Ovary (tissue), 9 donors: ENCODE data around the gene CYP46A1. TPM values are rescaled to one million over a fixed set of nuclear protein-coding genes. Genes with fewer than 3 reads are reported as not detected.

Experiments used
- DNase-seq, 5 donors: peaks; one replicate each; pipeline ENCODE4 v3.0.0-alpha.2; 2019 to 2020
- H3K27ac ChIP-seq, 2 donors: fragments of 200-600 bp; one replicate each; pipeline versions ENCODE4 v1.5.1 to v1.8.0; 2019 to 2022
- H3K27me3 ChIP-seq: fragments of 200-600 bp; one replicate; pipeline ENCODE4 v1.8.0; 2022
- H3K36me3 ChIP-seq: fragments of 200-600 bp; sonication (generic); one replicate; pipeline ENCODE4 v1.5.1; 2019
- H3K4me1 ChIP-seq: one replicate; pipeline ENCODE4 v1.8.1; 2013; ENCODE audit warnings: mild to moderate bottlenecking, moderate library complexity; ENCODE audit not compliant: insufficient read depth
- H3K4me3 ChIP-seq: fragments of 200-600 bp; sonication (generic); one replicate; pipeline ENCODE4 v1.5.1; 2017
- H3K9me3 ChIP-seq, 2 donors: fragments of 200-600 bp in 1 of 2; sonication (generic) in 1 of 2; one replicate each; pipeline versions ENCODE4 v1.5.1 to v1.8.1; 2013 to 2019; ENCODE audit warnings: mild to moderate bottlenecking in 1 of 2, moderate library complexity in 1 of 2
- EP300 ChIP-seq: sonication (generic); formaldehyde crosslinking; IDR thresholded peaks from one replicate; pipeline ENCODE4 v1.6.1; 2017; ENCODE audit warnings: antibody characterized with exemption
- POLR2A ChIP-seq: fragments of 450-650 bp; IDR thresholded peaks from one replicate; pipeline ENCODE4 v1.6.1; 2017; ENCODE audit warnings: antibody characterized with exemption, mild to moderate bottlenecking, moderate library complexity
- WGBS, 3 donors: extraction: QIAGEN DNeasy Blood & Tissue Kit in 1 of 3; methylation state at CpG; one replicate each; pipeline versions ENCODE4 v1.1.5 to v1.1.7; 2013 to 2017; 5-methylcytosine and 5-hydroxymethylcytosine counted together
- intact Hi-C, 4 donors: fragments of 100-400 bp; cut with DNase I; formaldehyde crosslinking; loops; one replicate each; pipeline versions ENCODE4 v1.11.0 to v1.15.1; 2022 to 2023
- polyA plus RNA-seq, 2 donors: library from polyadenylated mRNA; stranded (reverse); fragments of 200-250 nt in 1 of 2; fragments of 350-450 nt in 1 of 2; fragmentation: Illumina TruSeq in 1 of 2; extraction: RNeasy Lipid Tissue Mini Kit (QIAGEN cat#74804) in 1 of 2; gene quantifications; one replicate each; pipeline ENCODE4 v1.2.3, GENCODE V29; 2013 to 2014
- total RNA-seq, 7 donors: library from RNA; depleted of rRNA in 2 of 7; stranded (reverse); fragments of >200 nt in 2 of 7; fragmentation: NEBNext Ultra II Directional in 3 of 7; extraction: Animal tissue kit (Norgen Biotek cat#: 25700) in 3 of 7; gene quantifications; one replicate each; pipeline versions ENCODE4 v1.1.0 to v1.2.4, GENCODE V29; 2016 to 2023
- TF ChIP-seq, protein P1 (sequence below), 3 donors: fragments of 450-650 bp in 2 of 3; fragments of 200-600 bp in 1 of 3; IDR thresholded peaks; one replicate each; pipeline versions ENCODE4 v1.5.1 to v1.8.0; 2016 to 2022; ENCODE audit warnings: antibody characterized with exemption in 3 of 3, mild to moderate bottlenecking in 1 of 3
- donor health status: DM: no; HTN: no; CAD: no; lungs with moderate emphysema.
- donor health status: DM: no; HTN: no; CAD: no.
- donor health status: Bipolar disorder and iron deficiency.
- donor health status: DM: yes; HTN: yes; CAD: no.
- donor health status: DM: no; HTN: no; CAD: no.
- donor health status: DM: yes; HTN: yes; CAD: no.

CYP46A1 gene
- total and polyA plus RNA-seq, 9 donors, result 0.48 to 4.9 (median 1.7) TPM

DNA sequence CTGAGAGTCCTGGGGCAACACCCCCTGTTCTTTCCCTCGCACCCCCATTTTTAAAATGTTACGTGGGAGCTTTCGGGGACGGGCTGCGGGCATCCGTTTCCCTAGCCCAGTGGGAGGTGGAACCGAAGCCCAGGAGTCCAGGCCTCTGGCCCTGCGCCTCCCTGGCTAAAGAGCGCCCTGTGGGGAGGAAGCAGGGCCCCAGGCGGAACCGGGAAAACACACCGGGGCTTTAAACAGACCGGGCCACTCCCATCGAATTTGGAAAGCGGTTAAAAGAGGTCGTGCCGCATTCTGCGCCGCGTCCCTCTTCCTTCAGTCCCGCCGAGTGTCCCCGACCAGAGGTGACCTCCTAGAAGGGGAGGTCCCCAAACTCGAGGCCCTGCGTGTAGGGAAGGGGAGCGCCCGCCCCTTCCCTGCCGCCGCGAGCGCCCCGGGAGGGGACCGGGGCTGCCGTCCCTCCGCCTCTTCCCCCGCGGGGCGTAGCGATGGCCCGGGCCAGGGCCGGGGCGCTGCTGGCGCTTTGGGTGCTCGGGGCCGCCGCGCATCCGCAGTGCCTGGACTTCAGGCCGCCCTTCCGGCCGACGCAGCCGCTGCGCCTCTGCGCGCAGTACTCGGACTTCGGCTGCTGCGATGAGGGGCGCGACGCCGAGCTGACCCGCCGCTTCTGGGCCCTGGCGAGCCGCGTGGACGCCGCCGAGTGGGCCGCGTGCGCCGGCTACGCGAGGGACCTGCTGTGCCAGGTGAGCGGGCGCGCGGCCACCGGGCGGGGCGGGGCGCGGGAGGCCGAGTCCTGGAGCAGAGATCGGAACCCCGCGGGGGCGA lies 39.2 kb upstream of the CYP46A1 start, which contains the start of gene HHIPL1:
HHIPL1 (plus strand) TSS at position 407 of the 822 bp plus-strand sequence; CDS start at position 486, 79 bp downstream.
- peak within 1 kb of the TSS; percentile 39 for H3K4me3 ChIP-seq
- TF ChIP-seq POLR2A (no peak), EP300 (no peak)
- TF ChIP-seq, protein P1, sequence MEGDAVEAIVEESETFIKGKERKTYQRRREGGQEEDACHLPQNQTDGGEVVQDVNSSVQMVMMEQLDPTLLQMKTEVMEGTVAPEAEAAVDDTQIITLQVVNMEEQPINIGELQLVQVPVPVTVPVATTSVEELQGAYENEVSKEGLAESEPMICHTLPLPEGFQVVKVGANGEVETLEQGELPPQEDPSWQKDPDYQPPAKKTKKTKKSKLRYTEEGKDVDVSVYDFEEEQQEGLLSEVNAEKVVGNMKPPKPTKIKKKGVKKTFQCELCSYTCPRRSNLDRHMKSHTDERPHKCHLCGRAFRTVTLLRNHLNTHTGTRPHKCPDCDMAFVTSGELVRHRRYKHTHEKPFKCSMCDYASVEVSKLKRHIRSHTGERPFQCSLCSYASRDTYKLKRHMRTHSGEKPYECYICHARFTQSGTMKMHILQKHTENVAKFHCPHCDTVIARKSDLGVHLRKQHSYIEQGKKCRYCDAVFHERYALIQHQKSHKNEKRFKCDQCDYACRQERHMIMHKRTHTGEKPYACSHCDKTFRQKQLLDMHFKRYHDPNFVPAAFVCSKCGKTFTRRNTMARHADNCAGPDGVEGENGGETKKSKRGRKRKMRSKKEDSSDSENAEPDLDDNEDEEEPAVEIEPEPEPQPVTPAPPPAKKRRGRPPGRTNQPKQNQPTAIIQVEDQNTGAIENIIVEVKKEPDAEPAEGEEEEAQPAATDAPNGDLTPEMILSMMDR (IDR thresholded peaks at IDR 0.05), result no peak
- no peaks in the 10 kb centered on the region for H3K27me3 ChIP-seq
- H3K27ac ChIP-seq, result no peak within 1 kb of the TSS
- peak in 3 of 5 donors; percentile 48 to 67 (median 64) for DNase-seq
- 9 to 22% (median 12%) methylated on average over 32 to 91 of the region's 91 CpGs for WGBS, 3 donors
- intact Hi-C loops, result no loop called here
- H3K9me3 ChIP-seq, result no peaks in the 10 kb centered on the region
- peaks cover 7% of the 10 kb centered on the region for H3K4me1 ChIP-seq
- no peaks in the 10 kb centered on the region for H3K36me3 ChIP-seq

DNA sequence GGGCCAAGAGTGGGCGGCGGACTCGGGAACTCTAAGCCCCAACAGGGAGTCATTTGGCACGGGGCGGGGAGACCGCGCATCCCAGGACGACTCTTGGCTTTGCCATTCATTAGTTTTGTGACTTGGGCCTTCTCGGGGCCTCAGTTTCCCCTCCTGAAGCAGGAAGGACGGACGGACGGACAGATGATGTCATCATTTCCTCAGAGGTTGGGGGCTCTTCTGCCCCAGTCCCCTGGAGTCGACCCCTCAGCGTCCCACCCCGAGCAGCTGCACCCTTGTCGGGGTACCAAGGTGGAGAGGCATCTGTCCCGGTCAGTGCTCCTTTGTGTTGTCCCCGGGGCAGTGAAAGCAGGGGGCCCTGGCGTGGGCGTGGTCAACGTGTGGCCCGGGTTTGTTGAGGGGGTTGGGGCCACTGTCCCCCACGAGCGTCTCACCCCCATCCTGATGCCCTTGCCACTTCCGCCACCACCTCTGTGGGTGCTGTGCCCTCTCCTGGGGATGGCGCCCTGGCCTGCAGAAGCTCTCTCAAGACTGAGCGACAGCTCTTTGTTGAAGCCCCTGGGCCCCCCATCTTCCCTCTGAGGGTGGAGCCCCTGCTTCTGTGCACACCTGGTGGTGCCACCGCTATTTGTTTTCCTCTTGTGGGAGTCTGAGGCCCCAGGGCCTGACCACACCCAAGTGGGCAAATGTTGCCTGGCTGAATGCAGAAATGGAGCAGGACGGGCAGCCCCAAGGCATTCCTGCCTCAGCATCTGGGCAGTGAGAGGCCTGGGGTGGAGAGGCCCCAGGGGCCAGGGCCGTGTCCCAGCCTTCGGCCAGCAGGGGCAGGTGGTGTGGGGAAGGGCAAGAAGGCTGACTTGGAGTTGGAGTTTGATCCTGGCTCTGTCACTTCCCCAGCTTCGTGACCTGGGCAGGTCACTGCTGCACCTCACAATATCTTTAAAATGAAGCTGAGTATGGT lies 38.3 kb upstream of the CYP46A1 start:
- TF ChIP-seq POLR2A, result no peak
- TF ChIP-seq, protein P1 (IDR thresholded peaks at IDR 0.05), result no peak
- TF ChIP-seq EP300, result no peak
- H3K4me3 ChIP-seq, result peak overlapping the region; percentile 39
- no peak overlapping the region for H3K27ac ChIP-seq
- H3K4me1 ChIP-seq, result peaks cover 7% of the 10 kb centered on the region
- H3K27me3 ChIP-seq, result no peaks in the 10 kb centered on the region
- DNase-seq, result no peak
- 48 to 60% (median 53%) methylated on average over 30 to 32 of the region's 32 CpGs for WGBS, 3 donors
- H3K9me3 ChIP-seq, result no peaks in the 10 kb centered on the region
- intact Hi-C loops, result no loop called here
- no peaks in the 10 kb centered on the region for H3K36me3 ChIP-seq

DNA sequence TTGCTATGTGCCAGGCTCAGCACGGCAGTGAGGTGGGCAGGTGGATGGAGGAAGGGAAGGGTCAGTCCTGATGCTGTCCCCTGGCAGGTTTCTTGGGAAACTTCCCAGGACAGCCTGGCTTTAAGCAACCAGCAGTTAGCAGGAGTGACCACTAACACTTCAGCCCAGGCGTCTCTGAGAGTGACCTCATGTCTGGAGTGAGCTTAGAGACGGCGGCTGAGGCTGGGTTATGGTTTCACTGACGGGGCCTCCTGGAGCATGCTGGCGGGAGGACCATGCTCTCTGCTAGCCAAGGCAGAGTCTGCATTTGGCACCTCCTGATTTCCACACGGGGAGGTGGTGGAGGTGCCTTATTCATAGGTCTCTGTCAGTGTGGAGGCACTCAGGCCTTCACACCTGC lies 36.7 kb upstream of the CYP46A1 start:
- Histone ChIP-seq H3K27ac (no peak overlapping the region), H3K4me1 (peaks cover 7% of the 10 kb centered on the region), H3K4me3 (no peak overlapping the region), H3K9me3 (no peaks in the 10 kb centered on the region), H3K36me3 (no peaks in the 10 kb centered on the region), H3K27me3 (no peaks in the 10 kb centered on the region)
- intact Hi-C loops, result no loop called here
- DNase-seq, result no peak
- 79 to 87% (median 87%) methylated on average over 7 of the region's 7 CpGs for WGBS, 3 donors
- no peak for TF ChIP-seq EP300

DNA sequence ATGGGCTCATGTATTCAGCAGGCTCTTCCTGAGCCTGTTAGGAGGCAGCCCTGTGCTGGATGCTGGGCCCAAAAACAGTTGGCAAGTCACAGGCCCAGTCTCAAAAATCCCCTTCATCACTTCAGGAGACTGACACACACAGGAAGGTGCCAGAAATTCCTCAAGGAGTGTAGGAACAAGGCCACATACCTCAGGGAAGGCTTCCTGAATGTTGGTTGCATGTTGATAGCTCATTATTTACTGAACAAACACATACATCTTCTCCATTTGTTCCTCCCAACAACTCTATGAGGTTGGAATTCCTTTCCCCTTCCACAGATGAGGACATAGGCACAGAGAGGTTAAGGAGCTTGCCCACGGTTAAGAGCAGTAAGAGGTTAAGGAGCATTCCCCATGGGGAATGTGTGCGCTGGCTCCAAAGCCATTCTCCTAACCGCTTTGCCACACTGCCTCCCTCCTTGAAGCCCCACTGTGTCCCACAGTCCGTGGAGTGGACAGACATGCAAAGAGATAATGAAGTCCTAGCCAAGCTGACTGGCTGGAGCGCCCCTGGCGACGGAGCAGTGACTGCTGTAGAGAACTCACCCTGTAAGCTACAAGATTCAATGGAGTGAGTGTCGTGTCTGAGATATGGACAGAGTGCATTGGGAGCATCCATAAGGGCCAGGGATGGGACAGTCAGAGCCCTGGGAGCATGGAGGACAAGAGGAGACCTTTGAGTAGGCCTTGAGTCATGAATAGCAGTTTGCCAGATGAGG lies 35.9 kb upstream of the CYP46A1 start:
- Histone ChIP-seq H3K36me3 (no peaks in the 10 kb centered on the region), H3K9me3 (no peaks in the 10 kb centered on the region), H3K4me3 (no peak overlapping the region), H3K27ac (no peak overlapping the region), H3K27me3 (no peaks in the 10 kb centered on the region), H3K4me1 (peaks cover 7% of the 10 kb centered on the region)
- intact Hi-C loops, result no loop called here
- DNase-seq, result no peak
- TF ChIP-seq, protein P1 (IDR thresholded peaks at IDR 0.05), result no peak
- no peak for TF ChIP-seq POLR2A
- no peak for TF ChIP-seq EP300
- WGBS, 3 donors, result 89 to 94% (median 92%) methylated on average over 8 of the region's 8 CpGs
